Measurements from ENCODE around the gene FAM53A.

The FAM53A gene

DNA sequence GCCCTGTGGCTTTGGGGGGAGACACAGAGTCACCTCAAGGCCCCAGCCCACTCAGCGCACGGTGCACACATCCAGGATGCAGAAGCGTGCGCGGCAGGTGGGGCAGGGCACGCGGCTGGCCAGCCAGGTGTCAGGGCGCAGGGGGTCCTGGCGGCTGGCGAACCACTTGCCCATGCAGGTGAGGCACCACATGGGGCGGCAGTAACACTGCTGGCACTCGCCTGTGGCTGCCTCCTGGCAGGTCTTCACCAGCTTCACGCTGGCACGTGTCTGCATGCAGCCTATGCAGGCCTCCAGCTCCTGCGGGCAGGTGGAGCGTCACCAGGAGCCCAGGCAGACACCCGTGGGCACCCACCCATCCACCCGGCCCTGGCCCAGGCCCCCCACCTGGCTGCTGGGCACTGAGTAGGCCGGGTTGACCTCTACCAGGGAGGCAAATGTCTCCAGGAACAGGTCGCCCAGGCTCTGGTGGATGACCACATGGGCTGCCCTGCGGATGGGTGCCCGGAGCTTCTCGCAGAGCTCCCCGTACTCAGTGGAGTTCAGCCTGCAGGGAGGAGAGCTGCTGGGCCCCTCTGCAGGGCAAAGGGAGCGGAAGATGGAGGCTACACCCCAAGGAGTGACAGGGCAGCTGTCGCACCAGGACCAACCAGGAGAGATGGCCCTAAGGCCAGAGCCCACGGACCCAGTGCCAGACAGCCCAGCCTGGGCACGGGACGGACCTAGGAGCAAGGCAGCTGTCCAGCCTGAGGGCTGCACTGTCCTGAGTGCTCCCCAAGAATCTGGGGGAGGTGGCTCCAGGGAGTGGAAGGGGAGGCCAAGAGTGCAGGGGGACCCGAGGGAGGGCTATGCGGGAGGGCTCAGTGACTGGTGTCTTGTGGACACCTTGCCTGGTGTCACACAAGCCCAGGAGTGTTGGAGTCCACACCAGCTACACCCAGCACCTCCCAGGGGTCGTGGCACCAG is 33.3 kb upstream of the FAM53A start:
- Histone ChIP-seq H3K36me3 (ENCODE audit: control insufficient read depth in 2 of 2, insufficient read depth in 1 of 2, low read length in 2 of 2) (peaks cover 0 to 37% of the 10 kb centered on the region in 2 experiments; a peak in 1 of 3 replicates), H3K4me3 (ENCODE audit: low read depth, low read length) (no peak overlapping the region)

GRCh38 chr4:1716065-1716945 is 32.2 kb upstream of the FAM53A start:
- Histone ChIP-seq H3K36me3 (ENCODE audit: control insufficient read depth in 2 of 2, insufficient read depth in 1 of 2, low read length in 2 of 2) (peaks cover 0 to 37% of the 10 kb centered on the region in 2 experiments; a peak in 1 of 3 replicates), H3K9me3 (ENCODE audit: control insufficient read depth, insufficient read depth, low read depth, low read length) (no peaks in the 10 kb centered on the region), H3K4me3 (ENCODE audit: low read depth, low read length) (no peak overlapping the region), H3K4me1 (ENCODE audit: control insufficient read depth, insufficient read depth, low read length) (no peaks in the 10 kb centered on the region), H3K27ac (ENCODE audit: extremely low read depth, low read depth, low read length) (peak overlapping the region; percentile 12; the same call in 1 of the 2 replicates)
- CTCF ChIA-PET: interaction anchor here (0.7 kb wide), 1 partner anchor 26 kb away, joined by 3 read pairs; no protein-coding TSS in a partner anchor
- POLR2A ChIA-PET: interaction anchor here (0.7 kb wide), 1 partner anchor 20 kb away, joined by 3 read pairs; no protein-coding TSS in a partner anchor
- no peak for TF ChIP-seq ZNF830 (tag by site-specific recombination; IDR thresholded peaks at IDR 0.05; ENCODE audit: low read depth)
- no peak for TF ChIP-seq ZNF354C (tag by site-specific recombination; IDR thresholded peaks at IDR 0.05; ENCODE audit: borderline replicate concordance, low read depth)
- no peak for TF ChIP-seq ZNF768 (tag by site-specific recombination; IDR thresholded peaks at IDR 0.05)
- TF ChIP-seq ZNF24 (tag by site-specific recombination; IDR thresholded peaks at IDR 0.05): no peak
- TF ChIP-seq PRDM4 (tag by site-specific recombination; IDR thresholded peaks at IDR 0.05): peak; percentile 65
- TF ChIP-seq ZNF76 (tag by site-specific recombination; IDR thresholded peaks at IDR 0.05; ENCODE audit: borderline replicate concordance, low read depth): no peak
- TF ChIP-seq ZFP41 (tag by site-specific recombination; IDR thresholded peaks at IDR 0.05; ENCODE audit: borderline replicate concordance): no peak
- no peak for TF ChIP-seq ZNF350 (tag by site-specific recombination; IDR thresholded peaks at IDR 0.05)
- TF ChIP-seq ZNF10 (tag by site-specific recombination; IDR thresholded peaks at IDR 0.05): peak; percentile 98
- no peak for TF ChIP-seq ZNF785 (tag by site-specific recombination; IDR thresholded peaks at IDR 0.05)
- 0 out of 2 replicates have a peak, but pooled peaks have one; percentile 29 for TF ChIP-seq ZNF600 (tag by site-specific recombination; IDR thresholded peaks at IDR 0.05)
- TF ChIP-seq ZBTB20 (tag by site-specific recombination; IDR thresholded peaks at IDR 0.05): no peak
- 0 out of 2 replicates have a peak, but pooled peaks have one; percentile 25 for TF ChIP-seq ZBTB8A (tag by site-specific recombination; IDR thresholded peaks at IDR 0.05)
- no peak for TF ChIP-seq ZNF26 (tag by site-specific recombination; IDR thresholded peaks at IDR 0.05)
- 0 out of 2 replicates have a peak, but pooled peaks have one; percentile 19 for TF ChIP-seq GLIS2 (tag by site-specific recombination; IDR thresholded peaks at IDR 0.05)
- no peak for TF ChIP-seq ZNF473 (tag by site-specific recombination; IDR thresholded peaks at IDR 0.05)
- no peak for TF ChIP-seq ZNF138 (tag by site-specific recombination; IDR thresholded peaks at IDR 0.05; ENCODE audit: borderline replicate concordance)
- TF ChIP-seq GLI2 (tag by site-specific recombination; IDR thresholded peaks at IDR 0.05; ENCODE audit: borderline replicate concordance, low read depth): no peak
- TF ChIP-seq ZIC2 (tag by site-specific recombination; IDR thresholded peaks at IDR 0.05): peak; percentile 85
- no peak for TF ChIP-seq ZNF148 (tag by site-specific recombination; IDR thresholded peaks at IDR 0.05; ENCODE audit: borderline replicate concordance)

More for the DNA sequence above, 33.3 kb upstream of the FAM53A start:
- no peak for TF ChIP-seq ZNF600 (tag by site-specific recombination; IDR thresholded peaks at IDR 0.05)
- TF ChIP-seq OSR2 (tag by site-specific recombination; IDR thresholded peaks at IDR 0.05): no peak
- TF ChIP-seq ZIC2 (tag by site-specific recombination; IDR thresholded peaks at IDR 0.05): peak; percentile 66; the same call in 1 of the 2 replicates
- TF ChIP-seq ZNF266 (tag by site-specific recombination; IDR thresholded peaks at IDR 0.05; ENCODE audit: low read depth): no peak
- TF ChIP-seq ZNF701 (tag by site-specific recombination; IDR thresholded peaks at IDR 0.05): no peak
- no peak for TF ChIP-seq ZNF776 (tag by site-specific recombination; IDR thresholded peaks at IDR 0.05; ENCODE audit: borderline replicate concordance)
- TF ChIP-seq ZNF548 (tag by site-specific recombination; IDR thresholded peaks at IDR 0.05): no peak
- TF ChIP-seq, protein P1, sequence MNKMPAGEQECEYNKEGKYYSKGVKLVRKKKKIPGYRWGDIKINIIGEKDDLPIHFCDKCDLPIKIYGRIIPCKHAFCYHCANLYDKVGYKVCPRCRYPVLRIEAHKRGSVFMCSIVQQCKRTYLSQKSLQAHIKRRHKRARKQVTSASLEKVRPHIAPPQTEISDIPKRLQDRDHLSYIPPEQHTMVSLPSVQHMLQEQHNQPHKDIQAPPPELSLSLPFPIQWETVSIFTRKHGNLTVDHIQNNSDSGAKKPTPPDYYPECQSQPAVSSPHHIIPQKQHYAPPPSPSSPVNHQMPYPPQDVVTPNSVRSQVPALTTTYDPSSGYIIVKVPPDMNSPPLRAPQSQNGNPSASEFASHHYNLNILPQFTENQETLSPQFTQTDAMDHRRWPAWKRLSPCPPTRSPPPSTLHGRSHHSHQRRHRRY (tag by site-specific recombination; IDR thresholded peaks at IDR 0.05): no peak
- no peaks in the 10 kb centered on the region for H3K4me1 ChIP-seq (ENCODE audit: control insufficient read depth, insufficient read depth, low read length)
- no peaks in the 10 kb centered on the region for H3K9me3 ChIP-seq (ENCODE audit: control insufficient read depth, insufficient read depth, low read depth, low read length)
- CTCF ChIA-PET: no interaction called here
- POLR2A ChIA-PET: no interaction called here
- H3K27ac ChIP-seq (ENCODE audit: extremely low read depth, low read depth, low read length): no peak overlapping the region

Measured in HEK293 (cell line).